NCI-H1105 (cell line): ENCODE results near the gene MYRF.

Source experiments
- DNase-seq: peaks from one replicate; lab custom pipeline; 2025; lab: John Stamatoyannopoulos, UW

Gene MYRF

DNA sequence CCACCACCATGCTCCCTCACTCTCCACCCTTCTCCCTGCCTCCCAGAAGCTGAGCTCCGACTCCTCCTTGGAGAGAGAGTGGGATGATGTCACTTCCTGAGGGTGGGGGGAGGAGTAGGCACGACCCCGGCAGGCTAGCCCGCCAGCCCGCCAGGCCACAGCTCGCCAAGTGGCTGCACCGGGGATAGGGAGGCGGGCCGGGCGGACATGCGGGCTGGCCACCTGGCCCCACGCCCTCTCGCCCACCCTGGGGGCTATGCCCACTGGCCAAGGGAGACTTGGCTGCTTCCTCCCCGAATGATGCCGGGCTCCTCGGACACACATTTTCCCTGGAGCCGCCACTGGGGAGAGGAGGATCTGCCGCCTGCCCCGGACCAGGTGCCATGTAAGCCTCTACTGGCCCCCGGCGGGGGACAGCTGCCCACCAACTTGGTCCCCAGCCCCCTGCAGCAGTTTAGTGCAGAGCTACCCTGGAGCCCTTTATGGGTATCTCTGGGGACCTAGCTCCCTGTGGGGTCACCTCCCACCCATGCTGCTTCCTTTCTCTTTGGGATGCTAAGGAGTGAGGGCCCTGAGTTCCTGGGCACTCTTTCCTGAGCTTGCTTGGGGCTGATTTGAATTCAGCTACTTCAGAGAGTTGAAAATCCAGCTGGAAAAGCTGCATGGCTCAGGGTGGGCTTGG is 33.7 kb upstream of the MYRF start:
- DNase-seq = no peak

DNA sequence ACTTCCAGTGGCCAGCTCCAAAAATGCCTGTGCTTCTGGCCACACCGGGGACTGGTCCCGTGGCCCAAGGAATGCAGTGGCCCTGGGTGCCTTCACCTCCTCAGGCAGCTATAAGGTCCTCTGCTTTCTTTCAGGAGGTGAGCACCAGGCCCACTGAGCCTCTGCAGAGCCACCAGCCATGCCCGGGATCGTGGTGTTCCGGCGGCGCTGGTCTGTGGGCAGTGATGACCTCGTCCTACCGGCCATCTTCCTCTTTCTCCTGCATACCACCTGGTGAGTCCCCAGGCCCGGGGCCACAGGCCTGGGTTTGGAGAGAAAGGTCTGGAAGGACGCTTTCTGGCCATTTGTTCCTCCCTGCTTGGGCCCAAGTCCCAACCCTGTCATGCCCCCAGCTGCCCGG is 32.5 kb upstream of the MYRF start:
- DNase-seq = no peak

DNA sequence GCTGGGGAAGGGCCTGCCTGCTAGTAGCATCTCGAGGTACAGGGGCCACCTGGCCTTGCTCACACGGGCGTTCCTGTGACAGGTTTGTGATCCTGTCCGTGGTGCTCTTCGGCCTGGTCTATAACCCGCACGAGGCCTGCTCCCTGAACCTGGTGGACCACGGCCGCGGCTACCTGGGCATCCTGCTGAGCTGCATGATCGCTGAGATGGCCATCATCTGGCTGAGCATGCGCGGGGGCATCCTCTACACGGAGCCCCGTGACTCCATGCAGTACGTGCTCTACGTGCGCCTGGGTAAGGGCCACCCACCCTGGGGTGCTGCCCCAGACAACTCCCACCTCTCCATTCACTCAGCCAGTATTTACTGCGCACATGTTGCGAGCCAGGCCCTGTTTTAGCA is 31.8 kb upstream of the MYRF start:
- no peak for DNase-seq

DNA sequence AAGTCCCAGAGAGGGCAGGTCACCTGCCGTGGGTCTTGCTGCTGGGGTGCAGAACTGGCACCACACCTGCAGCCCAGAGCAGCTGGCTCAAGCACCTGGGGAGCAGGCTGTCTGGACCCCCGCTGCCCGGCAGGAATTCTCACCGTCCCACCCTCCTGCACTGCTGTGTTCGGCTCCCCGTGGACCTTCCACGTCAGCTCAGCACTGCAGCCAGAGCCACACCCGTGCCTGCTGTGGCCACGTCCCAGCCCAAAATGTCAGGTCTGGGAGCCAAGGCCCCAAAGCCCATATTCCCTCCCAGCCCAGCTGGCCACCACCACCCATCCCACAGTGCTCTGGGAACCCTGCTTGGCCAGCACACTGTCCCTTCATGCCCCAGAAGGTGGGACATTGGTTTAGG is 28.0 kb upstream of the MYRF start:
- no peak for DNase-seq

DNA sequence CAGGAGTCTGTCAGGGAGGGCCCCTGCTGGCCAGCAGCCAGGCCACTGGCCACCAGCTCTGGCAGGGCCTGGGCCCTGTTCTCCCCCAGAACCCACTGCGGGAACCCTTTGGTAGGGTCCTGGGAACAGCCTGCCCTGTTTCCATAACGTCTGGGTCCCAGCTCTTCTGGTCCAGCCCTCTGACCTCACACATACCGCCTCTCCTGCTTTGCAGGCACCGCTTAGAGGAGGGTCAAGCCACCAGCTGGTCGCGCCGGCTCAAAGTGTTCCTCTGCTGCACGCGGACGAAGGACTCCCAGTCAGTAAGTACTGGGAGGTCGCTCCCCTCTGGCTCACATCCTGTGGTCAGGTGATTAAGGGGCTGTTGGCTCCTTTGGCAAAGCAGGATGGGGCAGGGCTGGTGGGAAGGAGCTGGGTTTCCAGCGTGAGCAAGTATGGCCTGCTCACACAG is 26.6 kb upstream of the MYRF start:
- DNase-seq = no peak

DNA sequence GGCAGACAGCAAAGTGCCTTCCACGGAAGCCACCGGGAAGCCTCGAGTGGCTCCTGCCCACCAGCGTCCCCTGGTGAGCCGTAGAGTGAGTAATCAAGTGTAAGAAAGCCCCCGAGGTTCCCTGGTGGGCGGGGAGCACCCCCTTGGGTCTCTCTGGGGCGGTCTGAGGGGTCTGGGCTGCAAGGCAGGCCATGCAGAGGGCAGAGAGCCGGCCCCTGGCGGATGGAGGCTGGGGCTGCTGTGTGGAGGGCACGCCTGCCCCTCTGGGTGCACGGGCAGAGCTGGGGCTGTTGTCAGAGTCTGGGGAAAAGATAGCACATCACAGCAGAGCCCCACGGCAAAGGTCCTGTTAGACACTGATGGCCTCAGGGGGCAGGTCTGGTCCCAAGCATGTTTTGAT is 25.7 kb upstream of the MYRF start:
- DNase-seq = no peak

DNA sequence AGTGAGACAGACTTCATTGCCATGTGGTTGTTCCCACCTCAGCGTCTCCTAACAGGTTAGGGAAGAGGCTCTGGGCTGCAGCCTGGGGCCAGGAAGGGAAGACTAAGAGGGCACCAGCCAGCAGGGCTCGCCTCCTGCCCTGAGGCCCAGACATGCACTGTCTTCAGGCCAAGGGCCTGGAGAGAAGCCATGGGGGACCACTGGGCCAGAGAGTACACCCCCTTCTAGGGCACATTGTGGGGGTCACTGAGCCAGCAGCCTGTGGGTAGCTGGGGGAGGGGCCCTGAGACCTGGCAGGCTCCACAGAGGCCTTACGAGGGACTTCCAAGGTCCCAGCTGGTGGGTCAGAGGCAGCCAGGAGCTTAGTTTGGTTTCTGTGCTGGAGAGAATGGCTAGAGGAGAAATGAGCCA is 25.0 kb upstream of the MYRF start:
- DNase-seq = no peak

DNA sequence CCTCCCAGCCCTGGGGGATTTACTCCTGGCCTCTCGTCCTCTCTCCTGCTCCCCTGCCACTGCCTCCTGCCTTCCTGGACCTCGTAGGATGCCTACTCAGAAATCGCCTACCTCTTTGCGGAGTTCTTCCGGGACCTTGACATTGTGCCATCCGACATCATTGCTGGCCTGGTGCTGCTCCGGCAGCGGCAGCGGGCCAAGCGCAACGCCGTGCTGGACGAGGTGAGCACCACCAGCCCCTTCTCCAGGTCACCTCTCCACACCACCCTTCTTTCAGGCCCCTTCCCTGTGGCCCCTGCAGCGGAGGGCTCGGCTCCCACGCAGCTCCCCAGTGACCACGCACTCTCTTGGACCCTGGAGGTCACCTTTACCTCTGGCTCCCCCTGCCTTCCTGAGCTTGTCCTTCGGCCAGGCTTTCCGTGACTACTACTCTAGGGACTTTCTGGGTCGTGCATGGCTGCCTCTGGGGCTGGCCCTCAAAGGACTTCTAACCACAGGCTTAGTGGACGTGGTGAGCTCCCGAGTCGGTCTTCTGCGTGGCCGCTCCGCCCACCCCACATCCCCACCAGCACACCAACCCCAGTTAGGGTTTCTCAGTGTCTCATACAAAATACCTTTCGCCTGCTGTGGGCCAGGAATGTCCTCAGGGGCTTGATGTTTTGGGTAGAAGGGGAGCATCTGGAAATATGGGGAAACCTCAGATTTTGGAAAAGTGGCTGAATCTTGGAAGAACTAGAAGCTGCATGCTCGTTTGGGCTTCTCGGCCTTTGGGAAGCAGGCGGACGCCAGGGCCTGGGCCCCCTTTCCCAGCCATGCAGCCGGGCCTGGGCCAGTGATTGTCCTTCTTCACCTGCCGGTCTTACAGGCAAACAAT is 24.1 kb upstream of the MYRF start:
- no peak for DNase-seq

DNA sequence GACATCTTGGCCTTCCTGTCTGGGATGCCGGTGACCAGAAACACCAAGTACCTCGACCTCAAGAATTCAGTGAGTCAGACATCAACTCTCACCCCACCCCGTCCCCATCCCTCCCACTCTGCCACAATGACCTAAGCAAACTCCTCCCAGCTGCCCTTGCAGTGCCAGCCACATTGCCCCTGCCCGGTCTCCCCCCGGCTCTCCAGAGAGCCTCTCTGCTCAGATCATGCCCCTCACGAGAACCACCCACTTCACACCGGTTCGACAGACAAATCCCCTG is 23.6 kb upstream of the MYRF start:
- DNase-seq = no peak

DNA sequence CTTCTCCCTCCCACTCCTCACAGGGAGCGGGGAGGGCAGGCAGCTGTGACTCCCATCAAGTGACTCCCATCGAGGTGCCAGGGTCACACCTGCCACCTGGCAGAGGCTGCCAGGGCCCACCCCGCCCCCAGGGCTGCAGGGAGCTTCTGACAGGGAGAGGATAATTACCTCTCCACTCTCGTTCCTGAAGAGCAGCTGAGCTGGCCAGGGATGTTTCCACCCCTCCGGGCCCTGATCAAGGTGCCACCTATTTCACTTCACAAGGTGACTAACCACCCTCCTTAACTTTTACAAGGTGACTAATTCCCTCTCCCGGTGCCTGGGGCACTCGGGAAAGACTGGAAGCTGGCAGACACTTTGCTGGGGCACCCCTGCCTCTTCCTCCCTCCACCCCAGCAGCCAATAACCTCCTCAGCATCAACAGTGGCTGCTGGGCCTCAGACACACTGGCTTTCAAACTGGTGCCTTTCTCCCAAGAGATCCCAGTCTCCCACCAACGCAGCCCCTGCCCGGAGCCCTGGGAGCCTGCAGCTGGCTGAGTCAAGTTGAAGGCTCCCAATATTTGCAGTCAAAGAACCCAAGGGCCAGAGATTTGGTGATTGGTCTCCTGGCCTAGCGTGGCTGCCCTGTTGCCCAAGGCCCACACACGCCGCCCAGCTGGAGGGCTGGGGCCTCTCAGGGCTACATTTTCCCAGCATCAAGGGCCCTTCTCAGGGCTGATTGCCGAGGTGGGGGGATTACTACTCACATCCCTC is 22.0 kb upstream of the MYRF start:
- peak; percentile 98 for DNase-seq

DNA sequence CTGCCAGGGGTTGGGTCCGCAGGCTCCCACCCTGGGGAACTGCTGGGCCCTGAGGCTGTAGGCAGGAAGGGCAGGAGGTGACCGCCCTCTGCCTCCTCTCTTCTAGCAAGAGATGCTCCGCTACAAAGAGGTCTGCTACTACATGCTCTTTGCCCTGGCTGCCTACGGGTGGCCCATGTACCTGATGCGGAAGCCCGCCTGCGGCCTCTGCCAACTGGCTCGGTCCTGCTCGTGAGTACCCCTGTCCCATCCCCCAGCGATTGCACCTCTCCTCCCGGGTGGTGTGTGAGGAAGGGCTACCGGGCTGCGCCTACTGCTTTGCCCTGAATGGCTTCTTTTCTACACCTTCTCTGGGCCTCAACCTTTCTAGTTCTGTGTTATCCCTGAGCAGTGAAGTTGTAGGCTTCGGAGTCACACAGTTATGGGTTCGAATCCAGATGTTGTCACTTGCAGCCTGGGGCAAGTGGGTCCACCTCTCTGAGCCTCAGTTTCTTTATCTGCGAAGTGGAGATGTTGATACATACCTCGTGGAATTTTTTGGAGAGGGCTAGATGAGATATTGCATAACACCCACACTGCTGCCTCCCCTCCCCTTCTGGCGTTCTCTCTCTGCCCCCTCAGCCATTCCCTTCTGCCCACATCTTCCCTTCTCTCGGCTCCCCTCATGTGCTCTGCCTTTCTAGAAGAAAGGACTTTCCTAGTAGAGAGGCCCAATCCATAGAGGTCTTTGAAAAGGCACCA is 21.1 kb upstream of the MYRF start:
- no peak for DNase-seq

DNA sequence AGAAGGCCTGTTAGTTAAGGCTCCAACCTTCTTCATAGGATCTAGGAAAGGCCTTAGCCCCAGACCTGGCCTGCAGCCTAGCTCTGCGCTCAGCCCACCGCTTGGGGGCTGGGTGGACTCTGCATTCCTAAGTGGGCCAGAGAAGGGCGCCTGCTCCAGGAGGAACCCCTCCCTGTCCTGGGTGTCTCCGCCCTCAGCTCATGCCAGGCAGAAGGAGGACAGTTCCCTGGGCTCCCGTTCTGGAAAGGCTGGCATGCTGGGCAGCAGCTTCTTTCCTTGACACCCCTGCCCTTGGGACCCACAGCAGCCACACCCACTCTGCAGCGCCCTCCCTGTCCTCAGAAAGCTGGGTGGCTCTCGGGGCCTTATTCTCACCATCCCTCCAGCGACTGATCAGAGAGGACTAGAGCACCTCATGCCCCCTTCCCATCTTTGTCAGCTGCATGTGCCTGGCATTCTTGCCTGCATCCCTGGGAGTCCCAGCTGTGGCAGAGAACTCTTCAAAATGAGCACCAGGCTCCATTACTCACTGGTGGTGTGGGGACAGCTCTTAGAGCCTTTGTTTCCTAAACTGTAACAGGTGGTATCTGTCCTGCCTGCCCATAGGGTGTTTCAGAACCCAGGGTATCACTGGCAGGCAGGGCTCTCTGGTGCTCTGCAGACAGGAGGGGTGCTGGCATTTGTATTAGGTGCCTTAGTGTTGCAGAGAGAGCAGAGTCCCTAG is 20.3 kb upstream of the MYRF start:
- no peak for DNase-seq

DNA sequence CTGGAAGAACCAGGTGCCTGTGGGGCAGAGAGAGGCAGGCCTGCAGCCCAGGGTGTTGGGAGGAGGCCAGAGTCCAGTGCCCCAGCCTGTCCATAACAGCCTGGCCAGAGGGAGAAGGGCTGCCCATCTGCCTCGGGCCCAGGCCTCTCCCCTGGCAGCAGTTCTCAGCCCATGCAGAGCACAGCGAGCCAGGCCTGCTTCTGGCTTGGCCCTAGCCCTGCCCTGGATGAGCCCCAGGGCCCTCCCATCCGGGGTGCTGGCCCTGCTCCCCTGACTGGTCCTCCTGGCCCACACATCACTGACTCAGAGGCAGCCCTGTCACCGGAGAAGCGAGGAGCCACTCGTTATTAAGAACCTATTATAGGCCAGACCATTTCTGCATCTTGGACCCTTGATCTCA is 19.7 kb upstream of the MYRF start:
- DNase-seq = no peak

DNA sequence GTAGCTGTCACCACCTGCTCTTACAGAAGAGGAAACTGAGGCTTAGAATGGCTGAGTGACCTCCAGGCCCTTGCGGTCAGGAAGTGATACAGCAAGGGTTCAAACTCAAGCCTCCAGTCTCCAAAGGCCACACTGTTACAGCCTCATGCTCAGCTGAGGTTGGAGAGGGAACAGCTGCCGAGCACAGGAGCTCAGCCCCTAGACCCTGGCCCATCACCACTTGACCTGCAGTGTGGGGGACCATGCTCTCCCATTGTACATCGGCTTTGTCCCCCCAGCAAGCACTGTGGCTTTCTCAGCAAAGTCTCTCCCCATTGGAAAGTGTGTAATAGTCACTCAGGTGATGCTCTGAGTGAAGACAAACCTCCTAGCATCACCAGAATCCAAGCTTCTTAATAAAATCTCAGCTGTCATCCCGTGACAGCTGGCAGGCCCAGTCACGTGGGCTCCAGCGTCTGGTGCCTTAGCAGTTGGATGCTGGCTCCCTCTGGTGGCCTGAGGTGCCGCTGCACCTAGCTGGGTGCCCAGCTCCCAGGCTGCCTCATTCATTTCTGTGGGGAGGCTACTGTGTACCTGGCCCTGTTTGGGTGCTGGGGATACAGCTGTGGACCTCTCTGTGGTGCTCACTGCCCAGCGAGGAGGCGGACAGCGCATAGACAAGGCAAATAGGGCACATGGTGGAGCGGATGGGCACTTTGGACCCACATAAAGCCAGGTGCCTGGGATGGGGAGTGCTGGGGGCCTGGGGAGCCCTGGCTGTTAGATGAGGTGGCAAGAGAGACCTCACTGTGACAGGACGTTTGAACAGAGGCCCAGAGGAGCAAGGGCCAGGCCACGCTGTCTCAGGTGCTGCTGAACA is 19.1 kb upstream of the MYRF start:
- peak; percentile 84 for DNase-seq

DNA sequence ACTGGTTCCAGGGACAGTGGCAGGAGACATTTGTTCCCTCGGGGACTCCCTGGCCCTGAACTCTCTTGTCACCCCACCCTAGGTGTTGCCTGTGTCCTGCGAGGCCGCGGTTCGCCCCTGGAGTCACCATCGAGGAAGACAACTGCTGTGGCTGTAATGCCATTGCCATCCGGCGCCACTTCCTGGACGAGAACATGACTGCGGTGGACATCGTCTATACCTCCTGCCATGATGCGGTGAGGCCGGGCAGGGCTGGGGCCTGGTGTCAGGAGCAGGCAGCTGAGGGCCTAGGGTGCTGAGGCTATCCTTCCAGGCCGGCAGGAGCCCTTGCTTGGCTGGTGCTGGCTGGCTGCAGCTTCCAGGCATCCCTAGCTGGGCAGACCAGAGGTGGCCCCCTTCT is 17.7 kb upstream of the MYRF start:
- no peak for DNase-seq

DNA sequence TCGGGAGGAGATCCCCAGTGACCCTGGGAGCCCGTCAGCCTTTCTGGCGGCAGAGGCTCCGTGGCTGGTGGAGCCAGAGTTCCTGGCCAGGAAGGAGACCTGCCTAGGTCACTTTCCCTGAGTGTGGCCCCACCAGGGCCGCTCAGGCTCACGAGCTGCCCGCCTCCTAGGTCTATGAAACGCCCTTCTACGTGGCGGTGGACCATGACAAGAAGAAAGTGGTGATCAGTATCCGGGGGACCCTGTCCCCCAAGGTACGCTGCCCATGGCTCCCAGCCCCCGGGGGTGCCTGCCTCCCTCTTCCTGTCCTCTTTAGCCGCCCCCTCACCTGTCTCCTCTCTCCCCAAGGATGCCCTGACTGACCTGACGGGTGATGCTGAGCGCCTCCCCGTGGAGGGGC is 17.0 kb upstream of the MYRF start:
- DNase-seq = no peak

DNA sequence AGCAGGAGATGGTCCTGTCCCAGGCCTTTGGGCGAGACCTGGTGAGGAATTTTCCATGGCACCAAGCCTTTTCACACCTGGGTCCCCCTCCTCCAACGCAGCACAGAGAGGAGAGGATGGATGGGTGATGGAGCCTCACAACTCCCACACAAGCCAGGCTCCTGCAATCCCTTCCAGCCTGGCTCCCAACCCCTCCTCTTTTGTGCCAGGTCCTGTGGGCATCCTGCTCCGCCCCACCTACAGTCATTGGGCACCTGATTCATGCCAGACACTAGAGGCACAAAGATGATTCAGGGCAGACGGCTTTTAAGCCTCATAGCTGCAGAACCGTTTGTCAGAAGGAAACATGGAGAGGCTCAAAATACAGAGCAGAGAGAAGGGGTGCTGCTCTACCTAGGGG is 16.1 kb upstream of the MYRF start:
- no peak for DNase-seq

DNA sequence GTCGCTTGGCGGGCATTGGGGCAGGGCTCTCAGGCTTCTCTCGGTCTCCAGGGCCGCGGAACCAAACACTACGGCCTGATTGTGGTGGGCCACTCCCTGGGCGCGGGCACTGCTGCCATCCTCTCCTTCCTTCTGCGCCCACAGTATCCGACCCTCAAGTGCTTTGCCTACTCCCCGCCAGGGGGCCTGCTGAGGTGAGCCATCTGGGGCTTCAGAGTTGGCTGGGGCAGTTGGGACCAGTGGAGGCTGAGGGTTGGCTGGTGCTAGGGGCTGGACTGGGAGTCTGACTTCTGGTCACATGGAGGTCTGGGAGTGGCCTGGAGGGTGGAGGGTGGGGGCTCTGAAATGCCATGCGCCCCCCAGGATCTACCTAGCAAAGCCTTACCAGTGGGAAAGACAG is 15.3 kb upstream of the MYRF start:
- no peak for DNase-seq

DNA sequence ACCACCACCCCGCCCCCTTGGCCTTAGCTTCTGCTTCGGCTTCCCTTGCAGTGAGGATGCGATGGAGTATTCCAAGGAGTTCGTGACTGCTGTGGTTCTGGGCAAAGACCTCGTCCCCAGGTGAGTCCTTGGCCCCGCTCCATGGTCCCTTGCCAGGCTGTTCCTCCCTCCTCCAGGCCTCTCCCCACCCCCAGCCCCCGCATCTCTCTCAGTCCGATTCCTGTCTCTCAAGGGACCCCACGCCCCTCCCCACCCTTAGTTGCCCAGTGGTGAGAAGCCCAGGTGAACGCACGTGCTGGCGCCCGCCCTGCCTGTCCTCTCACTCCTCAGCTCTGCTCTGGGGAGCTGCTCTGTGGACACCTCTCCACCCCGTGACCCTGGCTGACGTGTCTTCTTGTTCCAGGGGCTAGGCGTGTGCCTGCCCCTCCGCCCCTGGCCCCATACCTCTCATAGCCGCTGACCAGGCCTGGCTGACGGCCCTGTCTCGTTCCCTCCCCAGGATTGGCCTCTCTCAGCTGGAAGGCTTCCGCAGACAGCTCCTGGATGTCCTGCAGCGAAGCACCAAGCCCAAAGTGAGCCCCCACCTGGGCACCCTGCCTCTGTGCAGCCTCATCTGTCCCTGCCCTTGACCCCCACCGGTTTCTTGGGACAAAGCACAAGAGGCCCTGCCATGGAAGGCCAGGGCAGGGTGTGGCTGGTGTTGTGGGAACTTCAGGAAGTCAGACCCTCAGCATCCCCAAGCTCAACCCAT is 14.6 kb upstream of the MYRF start:
- no peak for DNase-seq

DNA sequence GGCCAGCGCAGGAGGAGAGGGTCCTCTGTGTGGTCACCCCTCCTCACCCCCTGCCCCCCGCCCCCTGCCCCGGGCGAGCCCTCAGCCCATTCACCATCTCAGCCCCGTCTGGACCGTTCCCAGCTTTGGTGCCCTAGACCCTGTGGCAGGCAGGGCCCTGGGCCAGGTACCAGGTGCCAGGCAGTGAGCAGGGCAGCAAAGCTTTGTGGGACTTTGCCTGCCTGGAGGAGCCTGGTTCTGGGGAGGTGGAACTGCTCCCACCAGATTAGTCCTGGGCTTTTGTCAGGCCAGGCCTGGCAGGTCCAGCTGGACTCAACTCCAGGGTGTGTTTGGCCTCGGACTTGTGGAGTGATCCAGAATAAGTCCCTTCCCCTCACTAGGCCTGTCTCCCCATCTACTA is 13.7 kb upstream of the MYRF start:
- no peak for DNase-seq
